Stimulated activated CD8-positive, alpha-beta memory T cell treated with anti-CD3 and anti-CD28 coated beads, Interleukin-4, amount 100 ng/mL, for 1 hour (primary cell): Measurements from ENCODE around the gene ATP8A2.

Source experiments
- DNase-seq, 2 donors: peaks; one replicate each; pipeline ENCODE4 v3.0.0-alpha.2; 2020; ENCODE audit warnings: low read depth in 2 of 2, low spot score in 1 of 2

ATP8A2 gene

DNA sequence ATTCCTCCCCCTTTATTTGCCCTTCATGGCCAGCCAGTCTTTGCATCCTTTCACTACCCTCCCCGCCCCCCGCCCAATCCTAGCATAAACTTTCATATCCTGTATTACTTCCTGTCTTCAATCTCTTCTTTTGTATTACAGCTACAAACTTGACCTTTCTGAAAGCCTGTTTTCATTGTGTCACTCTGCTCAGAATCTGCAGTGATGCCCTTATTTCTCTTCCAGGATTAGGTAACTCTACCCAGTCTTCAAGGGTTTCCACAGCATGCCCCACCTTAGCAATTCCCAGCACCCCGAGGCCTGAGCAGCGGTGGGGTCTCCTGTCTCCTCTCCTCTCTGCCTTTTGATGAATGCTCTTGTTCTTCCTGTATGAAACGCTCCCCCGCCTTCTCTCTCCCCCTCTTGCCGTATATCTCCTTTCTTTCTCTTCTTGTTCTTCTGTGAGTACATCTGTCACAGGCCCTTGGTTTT lies 534.5 kb downstream of the ATP8A2 start:
- DNase-seq: no peak

GRCh38 chr13:25908366-25908765 lies 536.6 kb downstream of the ATP8A2 start:
- DNase-seq: no peak

DNA sequence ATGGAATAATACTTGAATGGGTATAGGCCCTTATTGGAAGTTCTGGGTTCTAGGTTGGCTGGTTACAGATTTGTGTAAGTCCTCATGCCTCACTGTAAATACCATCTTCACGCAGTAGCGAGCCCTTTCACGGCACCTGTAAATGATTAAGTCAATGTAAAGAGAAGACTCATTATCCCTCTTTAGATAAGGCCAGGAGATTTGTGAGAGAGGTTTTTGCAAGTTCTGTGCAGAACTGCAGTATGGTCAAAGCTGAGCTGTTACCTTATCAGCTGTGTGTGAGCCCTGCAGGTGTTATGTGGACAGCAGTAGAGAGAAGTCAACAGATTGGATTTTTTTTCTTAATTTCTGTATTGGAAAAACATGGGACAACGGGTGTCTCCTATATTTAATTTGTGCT lies 538.5 kb downstream of the ATP8A2 start:
- DNase-seq: no peak

DNA sequence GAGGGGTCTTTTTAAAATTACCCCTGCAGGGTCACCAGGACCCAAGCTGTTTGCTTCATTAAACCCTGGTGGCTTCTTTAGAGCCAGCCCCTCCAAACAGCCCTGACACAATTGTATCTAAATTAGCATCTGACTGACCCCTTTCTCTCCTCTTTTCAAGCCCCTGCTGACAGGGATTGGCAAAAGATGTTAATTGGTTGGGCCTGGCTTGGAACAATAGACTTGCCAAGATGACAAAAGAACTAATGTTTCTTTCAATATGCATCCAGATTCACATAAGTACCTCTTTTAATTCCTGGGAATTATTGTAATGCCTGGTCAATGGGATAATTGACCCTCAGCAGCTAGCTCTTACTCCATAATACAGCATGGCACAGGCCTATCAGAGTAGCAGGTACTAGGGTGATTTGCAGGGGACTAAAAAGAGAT lies 539.2 kb downstream of the ATP8A2 start:
- no peak for DNase-seq

GRCh38 chr13:25912961-25913360 lies 541.2 kb downstream of the ATP8A2 start:
- no peak for DNase-seq

GRCh38 chr13:25915840-25916518 lies 544.2 kb downstream of the ATP8A2 start:
- DNase-seq: no peak

- DNase-seq: no peak
These were observed 548.5 kb downstream of the ATP8A2 start for GRCh38 chr13:25920277-25920676.

GRCh38 chr13:25920931-25921330 lies 549.2 kb downstream of the ATP8A2 start:
- no peak for DNase-seq

GRCh38 chr13:25922376-25922775 lies 550.6 kb downstream of the ATP8A2 start:
- DNase-seq: no peak

GRCh38 chr13:25923217-25924085 lies 551.7 kb downstream of the ATP8A2 start:
- no peak for DNase-seq

- DNase-seq: no peak
These were observed 555.6 kb downstream of the ATP8A2 start for GRCh38 chr13:25927363-25927762.

DNA sequence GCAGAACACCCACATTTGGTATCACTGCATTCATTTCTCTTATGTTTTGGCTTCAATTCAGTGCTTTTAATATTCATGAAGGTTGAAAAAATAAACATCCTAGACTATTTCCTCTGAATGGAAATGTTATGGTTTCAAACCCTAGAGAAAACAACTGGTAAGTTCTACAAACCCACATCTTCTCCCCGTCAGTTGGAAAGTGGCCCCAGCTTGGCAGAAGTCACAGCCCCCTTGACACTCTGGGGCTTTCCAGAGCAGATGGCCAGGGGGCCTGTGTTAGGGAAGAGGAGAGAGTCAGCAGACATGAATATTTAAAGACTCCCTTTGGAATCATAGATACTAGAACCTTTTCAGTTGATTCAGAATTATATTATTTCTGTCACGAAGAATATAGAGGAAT lies 556.2 kb downstream of the ATP8A2 start:
- DNase-seq: no peak

- no peak for DNase-seq
These were observed 557.2 kb downstream of the ATP8A2 start for GRCh38 chr13:25928941-25929505.

- no peak for DNase-seq
These were observed 558.0 kb downstream of the ATP8A2 start for GRCh38 chr13:25929816-25930215.

DNA sequence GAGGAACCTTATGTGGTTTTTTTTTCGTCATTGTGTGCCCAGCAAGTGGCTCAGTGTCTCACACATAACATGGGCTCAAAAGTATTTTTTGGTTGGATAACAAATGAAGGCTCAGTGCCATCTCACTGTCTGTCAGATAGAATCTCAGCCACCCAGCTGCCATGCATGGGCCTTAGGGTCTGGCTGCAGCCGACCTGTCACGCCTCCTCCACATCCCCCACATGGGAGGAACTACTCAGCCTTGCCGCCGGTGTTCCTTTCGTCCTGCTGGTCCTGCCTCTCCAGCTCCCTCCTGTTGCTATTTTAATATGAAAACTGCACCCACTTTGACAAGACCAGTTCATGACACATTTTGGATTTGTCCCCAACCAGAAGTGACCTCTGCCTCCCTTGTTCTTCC lies 558.9 kb downstream of the ATP8A2 start:
- no peak for DNase-seq

- no peak for DNase-seq
These were observed 560.6 kb downstream of the ATP8A2 start for GRCh38 chr13:25932365-25932764.

DNA sequence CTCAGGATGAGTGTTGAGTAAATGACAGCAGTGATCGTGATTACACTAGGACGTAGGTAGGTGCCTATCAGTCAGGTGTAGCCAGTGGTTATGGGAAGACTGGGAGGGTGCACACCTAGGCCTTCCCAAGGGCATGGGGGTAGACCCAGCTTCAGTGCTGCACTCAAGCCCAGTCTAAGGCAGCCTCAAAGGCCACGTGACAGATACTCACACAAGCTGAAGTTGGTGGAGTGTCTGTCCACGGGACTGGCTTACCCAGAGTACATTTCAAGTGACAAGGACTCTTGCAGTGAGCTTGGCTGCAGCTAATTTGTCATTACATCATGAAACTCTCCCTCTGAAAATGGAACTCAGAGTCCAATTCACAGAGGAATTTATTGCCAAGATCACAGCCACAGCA lies 561.7 kb downstream of the ATP8A2 start:
- DNase-seq: no peak

DNA sequence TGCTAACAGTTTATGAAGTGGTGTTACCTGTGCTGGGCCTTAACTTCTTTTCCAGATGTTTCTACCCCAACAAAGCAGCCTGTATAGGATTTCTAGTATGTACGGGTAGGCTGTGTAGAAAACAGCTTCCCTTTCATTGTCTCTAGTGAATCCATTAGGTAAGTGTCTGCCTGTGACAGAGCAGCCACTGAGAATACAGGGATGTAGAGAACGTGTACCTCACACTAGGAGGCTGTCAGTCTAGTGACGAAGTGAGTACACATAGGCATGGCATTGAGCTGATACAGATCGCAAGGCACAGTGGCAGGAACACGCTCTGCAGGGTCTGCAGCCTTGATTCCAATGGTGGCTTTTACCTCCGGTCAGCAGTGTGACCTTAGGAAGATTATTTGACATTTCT lies 562.4 kb downstream of the ATP8A2 start:
- no peak for DNase-seq

- DNase-seq: no peak
These were observed 568.4 kb downstream of the ATP8A2 start for GRCh38 chr13:25939961-25940687.

- DNase-seq: no peak
These were observed 571.3 kb downstream of the ATP8A2 start for GRCh38 chr13:25943081-25943480.

- DNase-seq: no peak
These were observed 571.9 kb downstream of the ATP8A2 start for GRCh38 chr13:25943658-25944057.
